Pancreas (tissue), 10 donors: ENCODE measurements around the gene SYK. TPM values are rescaled to one million over a fixed set of nuclear protein-coding genes. Genes with fewer than 3 reads are reported as not detected.

Experiments
- ATAC-seq, 4 donors: fragments of 200-7000 bp; cut with Tn5 transposase; one replicate each; pipeline versions ENCODE4 v1.8.0 to v1.9.1; 2020; ENCODE audit warnings: mild to moderate bottlenecking in 4 of 4, moderate library complexity in 4 of 4
- DNase-seq, 6 donors: peaks; one replicate each; pipeline ENCODE4 v3.0.0-alpha.2; 2020
- FAIRE-seq: peaks from 2 replicates; lab custom pipeline; 2012; peaks lifted over from hg19 to GRCh38; lab: Jason Lieb, UNC
- H3K27ac ChIP-seq, 4 donors: fragments of 200-600 bp; sonication (generic); 1 replicate in 3 of 4; 2 replicates in 1 of 4; pipeline versions ENCODE4 v1.5.0 to v1.8.0; 2020
- H3K27me3 ChIP-seq, 4 donors: fragments of 200-600 bp; one replicate each; pipeline ENCODE4 v1.8.0; 2021
- H3K36me3 ChIP-seq, 3 donors: fragments of 200-600 bp; sonication (generic) in 1 of 3; one replicate each; pipeline versions ENCODE4 v1.5.0 to v1.8.0; 2020 to 2021
- H3K4me1 ChIP-seq, 3 donors: fragments of 200-600 bp; one replicate each; pipeline ENCODE4 v1.8.0; 2021
- H3K4me3 ChIP-seq, 4 donors: fragments of 200-600 bp; sonication (generic) in 2 of 4; one replicate each; pipeline versions ENCODE4 v1.5.0 to v1.8.0; 2020 to 2021
- H3K9me3 ChIP-seq, 4 donors: fragments of 200-600 bp; one replicate each; pipeline ENCODE4 v1.8.0; 2021
- CTCF ChIP-seq, 4 donors: fragments of 200-600 bp; sonication (generic) in 3 of 4; IDR thresholded peaks; one replicate each; pipeline versions ENCODE4 v1.5.0 to v1.8.0; 2021; ENCODE audit warnings: antibody characterized with exemption in 4 of 4
- WGBS, 2 donors: extraction: QIAGEN DNeasy Blood & Tissue Kit; methylation state at CpG; one replicate each; pipeline ENCODE4 v1.1.7; 2013; 5-methylcytosine and 5-hydroxymethylcytosine counted together
- intact Hi-C, 3 donors: fragments of 100-400 bp; cut with DNase I; formaldehyde crosslinking; loops; one replicate each; pipeline versions ENCODE4 v1.11.1 to v1.14.2; 2022
- polyA plus RNA-seq, 2 donors: library from polyadenylated mRNA; stranded (reverse); fragments of 200-250 nt; gene quantifications; one replicate each; pipeline ENCODE4 v1.2.3, GENCODE V29; 2013
- total RNA-seq, 6 donors: library from RNA; stranded (reverse); fragmentation: NEBNext Ultra II Directional in 4 of 6; extraction: Animal tissue kit (Norgen Biotek cat#: 25700) in 4 of 6; gene quantifications; one replicate each; pipeline versions ENCODE4 v1.2.1 to v1.2.4, GENCODE V29; 2021 to 2023
- donor health status: healthy with polysubstance abuse.
- donor health status: DM: no; HTN: no; CAD: no; lungs with moderate emphysema.
- donor health status: DM: no; HTN: no; CAD: no.
- donor health status: control.
- donor health status: control.
- donor health status: Bipolar disorder and iron deficiency.
- donor health status: DM: yes; HTN: yes; CAD: no.
- donor health status: DM: no; HTN: no; CAD: no.
- donor health status: DM: no; HTN: no; CAD: no.
- donor health status: DM: yes; HTN: yes; CAD: no.

SYK gene
- total and polyA plus RNA-seq, 8 donors = 5.5 to 41.1 (median 11.3) TPM

GRCh38 chr9:90839183-90839728 is 37.6 kb downstream of the SYK start:
- Histone ChIP-seq H3K9me3 (no peaks in the 10 kb centered on the region), H3K27me3 (no peaks in the 10 kb centered on the region), H3K36me3 (peaks cover 0 to 2% (median 0%) of the 10 kb centered on the region in 3 donors), H3K4me1 (peaks cover 0 to 6% (median 0%) of the 10 kb centered on the region in 3 donors), H3K4me3 (no peak overlapping the region), H3K27ac (no peak overlapping the region)
- 88 to 92% methylated on average over 7 of the region's 7 CpGs for WGBS, 2 donors
- ATAC-seq = no peak
- TF ChIP-seq CTCF (IDR thresholded peaks at IDR 0.05) = no peak
- intact Hi-C loops = no loop called here
- no peak for DNase-seq
- no peak for FAIRE-seq

GRCh38 chr9:90840696-90841095 is 39.1 kb downstream of the SYK start:
- no peaks in the 10 kb centered on the region for H3K4me1 ChIP-seq
- H3K9me3 ChIP-seq = no peaks in the 10 kb centered on the region
- intact Hi-C loops = no loop called here
- H3K36me3 ChIP-seq = peaks cover 0 to 5% (median 0%) of the 10 kb centered on the region in 3 donors
- no peak overlapping the region for H3K4me3 ChIP-seq
- H3K27ac ChIP-seq = no peak overlapping the region
- DNase-seq (no peak), FAIRE-seq (no peak), ATAC-seq (no peak)
- 92 to 94% methylated on average over 5 of the region's 5 CpGs for WGBS, 2 donors
- no peaks in the 10 kb centered on the region for H3K27me3 ChIP-seq
- TF ChIP-seq CTCF (IDR thresholded peaks at IDR 0.05) = no peak

DNA sequence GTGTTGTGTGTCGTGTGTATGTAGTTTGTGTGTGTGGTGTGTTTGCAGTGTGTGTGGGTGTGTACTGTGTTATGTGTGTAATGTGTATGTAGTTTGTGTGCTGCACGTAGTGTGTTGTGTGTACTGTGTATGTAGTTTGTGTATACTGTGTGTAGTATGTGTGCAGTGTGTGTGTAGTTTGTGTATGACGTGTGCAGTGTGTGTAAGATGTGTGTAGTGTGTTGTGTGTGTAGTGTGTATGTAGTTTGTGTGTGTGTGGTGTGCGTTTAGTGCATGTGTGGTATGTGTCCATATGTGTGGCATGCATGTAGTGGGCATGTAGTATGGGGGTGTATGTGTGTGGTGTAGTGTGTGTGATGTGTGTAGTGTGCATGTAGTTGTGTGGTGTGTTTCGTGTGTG is 39.6 kb downstream of the SYK start:
- Histone ChIP-seq H3K4me1 (no peaks in the 10 kb centered on the region), H3K9me3 (no peaks in the 10 kb centered on the region), H3K27ac (no peak overlapping the region), H3K36me3 (peaks cover 0 to 5% (median 0%) of the 10 kb centered on the region in 3 donors), H3K4me3 (no peak overlapping the region), H3K27me3 (no peaks in the 10 kb centered on the region)
- intact Hi-C loops = no loop called here
- 86 to 88% methylated on average over 5 of the region's 5 CpGs for WGBS, 2 donors
- ATAC-seq (no peak), DNase-seq (no peak), FAIRE-seq (no peak)
- no peak for TF ChIP-seq CTCF (IDR thresholded peaks at IDR 0.05)

DNA sequence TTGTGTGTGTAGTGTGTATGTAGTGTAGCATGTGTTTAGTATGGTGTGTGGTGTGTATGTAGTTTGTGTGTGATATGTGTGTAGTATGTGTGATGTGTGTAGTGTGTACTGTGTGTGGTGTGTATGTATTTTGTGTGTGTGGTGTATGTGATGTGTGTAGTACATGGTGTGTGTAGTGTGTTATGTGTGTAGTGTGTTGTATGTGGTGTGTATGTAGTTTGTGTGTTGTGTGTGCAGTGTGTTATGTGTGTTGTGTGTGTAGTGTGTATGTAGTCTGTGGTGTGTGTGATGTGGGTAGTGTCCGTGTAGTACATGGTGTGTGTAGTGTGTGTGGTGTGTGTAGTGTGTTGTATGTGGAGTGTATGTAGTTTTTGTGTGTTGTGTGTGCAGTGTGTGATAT is 40.0 kb downstream of the SYK start:
- no peak for TF ChIP-seq CTCF (IDR thresholded peaks at IDR 0.05)
- intact Hi-C loops = no loop called here
- Histone ChIP-seq H3K4me1 (no peaks in the 10 kb centered on the region), H3K27ac (no peak overlapping the region), H3K9me3 (no peaks in the 10 kb centered on the region), H3K36me3 (peaks cover 0 to 5% (median 0%) of the 10 kb centered on the region in 3 donors), H3K4me3 (no peak overlapping the region), H3K27me3 (no peaks in the 10 kb centered on the region)
- no peak for FAIRE-seq
- 76 to 88% methylated on average over 1 of the region's 1 CpG for WGBS, 2 donors
- ATAC-seq = no peak
- no peak for DNase-seq

GRCh38 chr9:90842176-90842777 is 40.7 kb downstream of the SYK start:
- ATAC-seq = no peak
- Histone ChIP-seq H3K36me3 (peaks cover 0 to 5% (median 0%) of the 10 kb centered on the region in 3 donors), H3K9me3 (no peaks in the 10 kb centered on the region), H3K27ac (no peak overlapping the region), H3K4me1 (no peaks in the 10 kb centered on the region), H3K27me3 (no peaks in the 10 kb centered on the region), H3K4me3 (no peak overlapping the region)
- FAIRE-seq = no peak
- no peak for DNase-seq
- intact Hi-C loops = no loop called here
- 87 to 89% methylated on average over 7 of the region's 7 CpGs for WGBS, 2 donors
- TF ChIP-seq CTCF (IDR thresholded peaks at IDR 0.05) = no peak
